AG04449 (cell line): Measurements from ENCODE around the gene GPC3.

Experiments
- CTCF ChIA-PET: fragments of 350-600 bp; formaldehyde crosslinking; extraction: SDS; loops from one replicate; lab custom pipeline; 2021; ENCODE audit warnings: antibody characterized with exemption; lab: Yijun Ruan, JAX
- POLR2A ChIA-PET: fragments of 400-600, 350-600 bp; formaldehyde crosslinking; extraction: SDS; loops from one replicate; lab custom pipeline; 2020; ENCODE audit warnings: antibody characterized with exemption, inconsistent platforms; lab: Yijun Ruan, JAX
- DNase-seq: peaks from one replicate; pipeline ENCODE4 v3.0.0-alpha.2; 2010; ENCODE audit warnings: low read depth, low spot score
- H3K4me3 ChIP-seq: 2 replicates; pipeline ENCODE4 v1.5.1; 2011; ENCODE audit warnings: low read depth, mild to moderate bottlenecking, control low read depth, low read length
- TF ChIP-seq, protein P1 (sequence below): IDR thresholded peaks from one replicate; pipeline ENCODE4 v1.5.1; 2011; ENCODE audit warnings: mild to moderate bottlenecking, moderate library complexity, low read length, control low read depth, inconsistent platforms; ENCODE audit not compliant: insufficient read depth; ENCODE audit errors: missing control alignments

GPC3 gene

DNA sequence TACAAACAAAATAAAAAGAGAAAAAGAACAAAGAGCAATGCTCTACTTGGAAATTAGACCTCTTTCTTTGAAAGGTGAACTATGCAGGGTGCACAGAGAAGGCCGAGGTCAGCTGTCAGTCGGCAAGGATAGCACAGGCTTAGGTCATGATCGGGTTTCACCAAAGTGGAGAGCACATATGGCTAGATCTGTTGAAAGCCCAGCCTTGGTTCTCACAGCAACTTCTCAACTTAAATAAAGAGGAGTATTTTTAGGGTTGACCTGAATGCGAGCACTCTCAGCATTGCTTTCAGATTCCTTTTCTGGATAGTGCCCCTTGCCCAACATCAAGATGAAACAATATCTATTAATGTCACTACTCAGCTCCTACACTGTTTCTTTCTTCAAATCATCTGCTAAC lies 447.2 kb downstream of the GPC3 start:
- no peak for DNase-seq
- CTCF ChIA-PET, result no interaction called here
- POLR2A ChIA-PET, result no interaction called here
- no peak overlapping the region for H3K4me3 ChIP-seq
- TF ChIP-seq, protein P1, sequence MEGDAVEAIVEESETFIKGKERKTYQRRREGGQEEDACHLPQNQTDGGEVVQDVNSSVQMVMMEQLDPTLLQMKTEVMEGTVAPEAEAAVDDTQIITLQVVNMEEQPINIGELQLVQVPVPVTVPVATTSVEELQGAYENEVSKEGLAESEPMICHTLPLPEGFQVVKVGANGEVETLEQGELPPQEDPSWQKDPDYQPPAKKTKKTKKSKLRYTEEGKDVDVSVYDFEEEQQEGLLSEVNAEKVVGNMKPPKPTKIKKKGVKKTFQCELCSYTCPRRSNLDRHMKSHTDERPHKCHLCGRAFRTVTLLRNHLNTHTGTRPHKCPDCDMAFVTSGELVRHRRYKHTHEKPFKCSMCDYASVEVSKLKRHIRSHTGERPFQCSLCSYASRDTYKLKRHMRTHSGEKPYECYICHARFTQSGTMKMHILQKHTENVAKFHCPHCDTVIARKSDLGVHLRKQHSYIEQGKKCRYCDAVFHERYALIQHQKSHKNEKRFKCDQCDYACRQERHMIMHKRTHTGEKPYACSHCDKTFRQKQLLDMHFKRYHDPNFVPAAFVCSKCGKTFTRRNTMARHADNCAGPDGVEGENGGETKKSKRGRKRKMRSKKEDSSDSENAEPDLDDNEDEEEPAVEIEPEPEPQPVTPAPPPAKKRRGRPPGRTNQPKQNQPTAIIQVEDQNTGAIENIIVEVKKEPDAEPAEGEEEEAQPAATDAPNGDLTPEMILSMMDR, result no peak

DNA sequence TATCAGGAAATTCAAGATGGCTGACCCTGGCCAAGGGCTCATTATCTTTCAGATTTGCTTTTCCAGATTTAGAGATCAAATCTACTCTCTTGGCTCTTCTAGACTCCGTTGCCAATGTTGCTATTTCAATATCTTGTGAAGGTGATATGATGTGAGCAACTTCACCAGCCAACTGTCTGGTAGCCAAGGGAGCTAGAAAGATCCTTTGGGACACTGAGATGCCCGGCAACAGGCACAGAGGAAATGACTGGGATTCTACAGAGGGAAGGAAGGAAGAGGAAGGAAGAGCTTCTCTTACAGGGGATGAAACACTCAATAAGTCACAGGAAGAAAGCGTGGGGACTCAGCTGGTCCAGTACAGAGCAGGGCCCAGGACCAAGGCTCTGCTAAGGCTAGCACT lies 448.3 kb downstream of the GPC3 start:
- POLR2A ChIA-PET, result no interaction called here
- no peak for DNase-seq
- CTCF ChIA-PET, result no interaction called here
- H3K4me3 ChIP-seq, result no peak overlapping the region
- TF ChIP-seq, protein P1, result no peak

DNA sequence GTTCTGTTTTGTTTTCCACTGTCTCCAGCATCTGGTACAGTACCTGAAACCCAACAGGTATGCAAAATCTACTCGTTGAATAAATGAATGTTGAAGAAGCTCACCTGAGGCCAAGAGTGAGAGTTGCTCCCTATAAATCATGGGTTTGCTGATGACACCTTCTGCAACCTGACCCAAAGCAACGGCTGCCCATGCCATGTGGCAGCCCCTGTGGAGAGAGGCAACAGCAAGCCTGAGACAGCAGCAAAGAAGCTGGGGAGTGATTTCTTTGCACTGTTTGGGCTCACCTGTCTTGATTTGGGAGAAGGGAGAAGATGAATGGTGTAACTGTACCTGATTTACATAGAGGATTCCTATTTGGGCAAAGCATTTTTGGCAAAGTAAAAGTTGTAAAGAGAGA lies 450.3 kb downstream of the GPC3 start:
- ChIA-PET CTCF (no interaction called here), POLR2A (no interaction called here)

DNA sequence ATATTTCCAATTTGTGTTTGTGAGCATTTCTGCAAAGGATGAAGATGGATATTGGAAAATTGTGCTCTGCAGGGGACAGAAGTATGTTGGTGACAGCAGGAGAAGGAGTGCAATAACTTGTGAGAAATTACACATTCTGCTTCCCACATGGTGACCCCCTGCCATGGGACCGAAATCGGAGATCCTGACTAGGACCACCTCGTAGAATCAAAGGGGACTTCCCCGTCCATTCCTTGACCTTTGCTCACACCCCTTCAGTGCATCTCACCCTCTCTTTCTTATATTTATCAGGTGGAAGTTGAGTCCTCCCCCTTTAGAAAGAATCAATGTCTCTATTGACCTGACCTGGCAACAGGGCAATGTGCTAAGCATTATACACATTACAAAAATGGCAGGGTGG lies 451.2 kb downstream of the GPC3 start:
- ChIA-PET CTCF (no interaction called here), POLR2A (no interaction called here)
- no peak overlapping the region for H3K4me3 ChIP-seq
- DNase-seq, result no peak
- TF ChIP-seq, protein P1, result no peak

More for the DNA sequence above, 450.3 kb downstream of the GPC3 start:
- TF ChIP-seq, protein P1, result no peak
- H3K4me3 ChIP-seq, result no peak overlapping the region
- no peak for DNase-seq

DNA sequence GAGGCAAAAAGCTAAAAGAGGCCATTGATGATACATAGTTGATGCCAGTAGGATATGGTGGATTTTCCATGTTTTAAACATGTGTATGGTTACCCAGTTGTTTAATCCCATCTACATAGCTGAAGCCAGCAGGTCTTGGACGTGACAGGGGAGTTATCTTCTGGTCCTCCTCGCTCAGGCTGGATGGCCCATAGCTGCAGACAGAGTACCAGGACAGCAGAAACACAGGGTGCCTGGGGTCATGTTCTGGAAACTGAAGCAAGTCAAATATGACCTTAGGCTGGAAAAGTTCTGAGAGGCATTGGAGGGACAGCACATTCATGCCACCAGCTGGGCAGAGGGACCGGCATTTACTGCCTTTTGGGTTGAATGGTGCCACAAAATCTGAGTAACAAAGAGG lies 452.1 kb downstream of the GPC3 start:
- H3K4me3 ChIP-seq, result no peak overlapping the region
- TF ChIP-seq, protein P1, result no peak
- CTCF ChIA-PET, result no interaction called here
- DNase-seq, result no peak
- POLR2A ChIA-PET, result no interaction called here

DNA sequence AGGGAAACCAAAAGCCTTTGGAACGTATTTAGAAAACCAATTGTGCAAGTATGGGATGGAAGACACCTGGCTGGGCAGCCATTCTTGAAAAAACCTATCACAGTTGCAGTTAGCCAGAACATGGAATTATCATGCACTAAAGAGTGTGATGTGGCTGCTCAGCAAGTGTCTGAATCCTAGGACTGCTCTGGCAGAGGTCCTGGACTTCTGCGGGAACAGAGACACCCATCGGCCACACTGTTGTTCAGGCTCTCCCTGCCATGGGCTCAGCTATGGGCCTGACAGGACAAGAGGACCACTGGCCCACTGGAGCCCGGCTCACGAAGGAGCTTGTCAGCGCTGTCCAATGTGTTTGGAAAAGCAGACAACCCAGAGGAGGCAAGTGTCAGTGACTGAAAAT lies 454.4 kb downstream of the GPC3 start:
- no peak for DNase-seq
- TF ChIP-seq, protein P1, result no peak
- H3K4me3 ChIP-seq, result no peak overlapping the region
- CTCF ChIA-PET, result no interaction called here
- POLR2A ChIA-PET, result no interaction called here
